HG02759 (cell line): ENCODE data around the gene SCYGR5.
"Not testable (repeated sequence)": the region's sequence is repeated elsewhere in the genome, so short reads cannot be mapped to it uniquely, and the experiment has no call there.

ENCODE experiments used
- ATAC-seq: cut with Tn5 transposase; IDR thresholded peaks from one replicate; pipeline ENCODE4 v1.9.1; 2021; ENCODE audit warnings: mild to moderate bottlenecking, moderate library complexity; ENCODE audit not compliant: unreplicated experiment

Gene SCYGR5, protein sequence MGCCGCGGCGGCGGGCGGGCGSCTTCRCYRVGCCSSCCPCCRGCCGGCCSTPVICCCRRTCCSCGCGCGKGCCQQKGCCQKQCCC

GRCh38 chr2:227666631-227667170 is at the start of gene SCYGR5:
Gene SCYGR5 (plus strand): TSS chr2:227666804. CDS start chr2:227666804, 0 bp downstream.
- ATAC-seq, result not testable (repeated sequence)

GRCh38 chr2:227617316-227618230 is 49.0 kb upstream of the SCYGR5 start, which contains the start of gene SCYGR4:
Gene SCYGR4 (plus strand): TSS chr2:227617498. CDS start chr2:227617498, 0 bp downstream.
- no peak for ATAC-seq

- ATAC-seq, result no peak
These were observed 43.4 kb upstream of the SCYGR5 start for GRCh38 chr2:227623226-227623625.

DNA sequence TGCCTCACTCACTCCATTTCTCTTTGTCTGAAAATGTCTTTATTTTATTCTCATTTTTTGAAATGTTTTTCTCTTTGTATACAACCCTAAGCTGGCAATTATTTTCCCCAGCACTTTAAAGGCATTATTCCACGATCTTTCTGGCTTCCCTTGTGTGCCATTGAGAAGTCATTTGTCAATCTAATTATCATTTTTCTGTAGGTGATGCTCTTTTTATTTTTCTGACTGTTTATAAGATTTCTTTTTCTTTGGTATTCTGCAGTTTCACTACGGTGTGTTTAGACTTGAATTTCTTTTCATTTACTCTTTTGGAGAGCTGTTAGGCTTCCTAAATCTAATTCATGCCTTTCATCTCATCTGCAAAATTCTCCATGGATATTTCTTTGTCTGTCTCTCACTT is 41.2 kb upstream of the SCYGR5 start:
- ATAC-seq, result no peak

DNA sequence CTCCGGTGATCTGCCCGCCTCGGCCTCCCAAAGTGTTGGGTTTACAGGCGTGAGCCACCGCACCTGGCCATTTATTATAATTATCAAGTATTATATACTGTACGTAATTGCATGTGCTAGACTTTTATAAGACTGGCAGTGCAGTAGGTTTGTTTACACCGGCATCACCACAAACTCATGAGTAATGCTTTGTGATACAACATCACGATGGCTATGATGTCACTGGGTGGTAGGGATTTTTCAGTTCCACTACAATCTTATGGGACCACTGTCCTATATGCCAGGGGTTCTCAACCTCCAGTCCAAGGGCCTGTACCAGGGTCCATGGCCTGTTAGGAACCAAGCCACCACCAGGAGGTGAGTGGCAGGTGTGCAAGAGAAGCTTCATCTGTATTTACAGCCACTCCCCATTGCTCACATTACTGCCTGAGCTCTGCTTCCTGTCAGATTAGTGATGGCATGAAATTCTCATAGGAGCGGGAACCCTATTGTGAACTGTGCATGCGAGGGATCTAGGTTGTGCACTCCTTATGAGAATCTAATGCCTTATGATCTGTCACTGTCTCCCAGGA is 39.9 kb upstream of the SCYGR5 start:
- ATAC-seq, result no peak

GRCh38 chr2:227627769-227628168 is 38.8 kb upstream of the SCYGR5 start:
- peak; percentile 90 for ATAC-seq

GRCh38 chr2:227629435-227629834 is 37.2 kb upstream of the SCYGR5 start:
- no peak for ATAC-seq

GRCh38 chr2:227630322-227630721 is 36.3 kb upstream of the SCYGR5 start:
- ATAC-seq, result no peak

GRCh38 chr2:227632827-227633226 is 33.8 kb upstream of the SCYGR5 start:
- ATAC-seq, result no peak

GRCh38 chr2:227634201-227634600 is 32.4 kb upstream of the SCYGR5 start:
- no peak for ATAC-seq

DNA sequence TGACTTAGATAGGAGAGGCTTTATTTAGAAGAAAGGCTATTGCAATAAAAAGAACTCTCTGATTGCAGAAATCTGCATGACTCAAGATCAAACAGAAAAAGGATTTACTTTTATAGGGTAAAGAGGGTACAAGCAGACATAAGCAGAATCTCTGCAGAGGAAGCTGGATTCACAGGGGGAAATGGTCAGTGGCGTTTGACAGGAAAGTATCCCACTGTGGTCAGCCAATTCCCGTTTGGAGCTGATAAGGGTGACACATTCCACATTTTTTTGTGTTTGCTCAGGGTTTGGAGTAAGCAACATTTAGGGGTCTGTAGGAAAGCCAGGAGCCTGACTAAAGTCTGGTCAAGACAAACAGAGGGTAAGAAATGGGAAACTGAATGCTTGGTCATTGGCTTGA is 23.9 kb upstream of the SCYGR5 start:
- no peak for ATAC-seq

DNA sequence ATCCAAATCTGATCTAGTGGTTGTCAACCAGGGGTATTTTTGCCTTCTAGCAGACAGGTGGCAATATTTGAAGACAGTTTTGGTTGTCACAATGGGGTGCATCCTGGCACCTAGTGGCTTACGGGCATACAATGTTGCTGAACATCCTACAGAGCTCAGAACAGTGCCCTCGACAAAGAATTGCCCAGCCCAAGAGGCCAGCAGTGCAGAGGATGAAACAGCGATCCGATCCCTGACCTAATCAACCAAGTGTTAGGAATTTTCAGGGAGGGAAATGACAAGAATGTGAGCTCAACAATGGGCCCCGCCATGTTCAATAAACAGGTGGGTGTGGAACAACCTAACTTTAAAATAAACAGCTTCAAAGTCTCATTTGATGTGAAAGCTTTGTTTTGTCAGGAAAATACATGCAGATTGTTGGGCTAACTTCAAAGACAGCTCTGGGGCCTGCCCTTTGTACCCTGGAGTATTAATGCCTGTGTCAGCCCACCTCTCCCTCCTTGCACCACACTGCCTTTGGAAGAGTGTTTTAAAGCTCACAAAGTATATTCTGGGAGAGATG is 22.5 kb upstream of the SCYGR5 start:
- no peak for ATAC-seq

DNA sequence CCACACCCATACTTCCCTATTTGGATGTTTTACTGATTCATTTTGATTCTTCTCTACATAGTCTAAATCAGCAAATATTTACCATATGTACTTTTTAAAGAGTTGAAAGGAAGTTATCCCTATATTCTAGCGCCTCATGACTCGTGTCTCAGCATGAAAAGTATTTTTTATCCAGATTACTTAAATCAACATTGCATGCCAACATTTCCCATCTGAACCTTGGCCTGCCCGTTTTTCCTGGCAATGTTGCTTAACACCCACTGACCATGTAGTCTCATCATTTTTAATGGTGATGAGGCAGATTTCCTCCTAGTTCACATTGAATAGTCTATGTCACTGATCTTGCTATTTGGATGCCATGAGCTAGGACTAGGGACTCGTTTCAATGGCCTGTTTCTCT is 13.2 kb upstream of the SCYGR5 start:
- no peak for ATAC-seq

GRCh38 chr2:227654426-227654825 is 12.2 kb upstream of the SCYGR5 start:
- ATAC-seq, result no peak

GRCh38 chr2:227655454-227655853 is 11.2 kb upstream of the SCYGR5 start:
- ATAC-seq, result no peak

DNA sequence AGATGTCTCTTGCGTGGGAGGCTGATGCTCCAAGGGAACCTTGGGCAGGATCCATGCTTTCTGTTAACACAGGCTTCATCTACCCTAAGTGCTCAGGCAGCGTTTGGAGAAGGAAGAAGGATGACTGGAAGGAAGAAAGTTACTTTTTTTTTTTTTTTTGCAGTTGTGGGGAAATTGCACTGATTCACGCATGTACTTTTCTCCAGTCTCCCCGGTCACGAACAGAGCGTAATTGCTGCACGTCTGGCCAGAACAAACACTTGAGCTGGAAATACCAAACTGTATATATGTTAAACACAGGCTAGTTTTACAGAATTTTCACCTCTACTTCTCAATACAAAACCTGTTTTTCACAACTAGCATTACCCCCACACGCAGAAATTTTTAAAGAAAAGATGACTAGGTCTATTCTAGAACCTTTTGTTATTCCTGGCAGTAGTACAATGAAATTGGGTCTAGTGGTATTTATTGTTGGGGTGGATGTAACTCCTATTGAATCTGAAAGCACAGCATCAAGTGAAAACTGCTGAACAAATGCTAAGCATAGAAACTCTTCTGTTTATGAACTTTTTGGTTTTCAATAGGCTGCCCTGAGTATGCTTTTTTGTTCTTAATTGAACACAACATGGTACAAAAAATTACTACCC is 9.3 kb upstream of the SCYGR5 start:
- no peak for ATAC-seq

GRCh38 chr2:227661025-227661649 is 5.5 kb upstream of the SCYGR5 start:
- no peak for ATAC-seq

DNA sequence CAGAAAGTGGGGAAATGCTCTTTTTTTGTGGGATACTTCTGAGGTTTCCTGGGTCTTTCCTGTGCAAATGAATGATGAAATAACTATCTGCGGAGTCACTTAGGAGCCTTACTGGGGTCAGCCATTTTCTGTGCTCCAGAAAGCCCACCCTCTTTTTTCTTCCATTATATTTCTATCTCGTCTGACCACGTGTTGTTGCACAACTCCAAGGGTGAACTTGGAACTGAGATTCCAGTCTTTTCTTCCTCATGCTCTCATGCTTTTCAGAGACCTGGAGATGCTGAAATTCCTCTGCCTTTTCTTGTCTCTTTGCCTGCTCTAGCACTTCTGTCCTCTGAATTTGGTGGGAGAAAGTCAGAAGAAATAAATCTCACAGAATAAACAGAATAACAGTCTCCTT is 4.8 kb upstream of the SCYGR5 start:
- ATAC-seq, result no peak

DNA sequence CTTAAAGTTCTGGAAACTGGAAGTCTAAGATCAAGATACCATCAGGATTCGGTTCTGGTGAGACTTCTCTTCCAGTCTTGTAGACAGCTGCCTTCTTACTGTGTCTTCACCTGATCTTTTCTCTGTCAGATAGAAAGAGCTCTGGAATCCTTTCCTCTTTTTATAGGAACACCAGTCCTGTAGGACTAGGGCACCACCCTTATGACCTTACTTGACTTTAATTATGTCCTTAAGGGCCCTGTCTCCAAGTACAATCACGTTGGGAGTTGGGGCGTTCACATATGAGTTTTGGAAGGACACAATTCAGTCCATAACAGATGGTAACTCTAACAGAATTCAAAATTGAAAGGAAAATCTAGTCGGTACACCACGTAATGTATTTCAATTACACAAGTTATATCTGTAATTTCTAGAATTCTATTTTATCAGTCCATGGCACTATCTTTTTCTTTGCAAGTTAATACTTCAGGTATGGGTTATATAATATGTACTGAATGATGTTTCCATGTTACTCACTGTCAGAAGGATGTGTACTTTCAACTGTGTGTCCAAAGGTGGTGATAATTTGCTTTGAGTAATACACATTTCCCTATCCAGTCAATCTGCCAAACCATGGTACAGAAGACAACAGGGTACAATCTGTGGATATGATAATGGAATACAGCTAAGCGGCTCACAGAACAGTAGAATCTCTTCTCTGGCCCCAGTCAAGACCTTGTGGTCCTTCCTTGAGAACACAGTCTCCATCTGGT is 1.2 kb upstream of the SCYGR5 start:
- no peak for ATAC-seq
